ENCODE measurements around the gene KCNK17.
"Not testable (repeated sequence)": the region's sequence is repeated elsewhere in the genome, so short reads cannot be mapped to it uniquely, and the experiment has no call there.

The KCNK17 gene

DNA sequence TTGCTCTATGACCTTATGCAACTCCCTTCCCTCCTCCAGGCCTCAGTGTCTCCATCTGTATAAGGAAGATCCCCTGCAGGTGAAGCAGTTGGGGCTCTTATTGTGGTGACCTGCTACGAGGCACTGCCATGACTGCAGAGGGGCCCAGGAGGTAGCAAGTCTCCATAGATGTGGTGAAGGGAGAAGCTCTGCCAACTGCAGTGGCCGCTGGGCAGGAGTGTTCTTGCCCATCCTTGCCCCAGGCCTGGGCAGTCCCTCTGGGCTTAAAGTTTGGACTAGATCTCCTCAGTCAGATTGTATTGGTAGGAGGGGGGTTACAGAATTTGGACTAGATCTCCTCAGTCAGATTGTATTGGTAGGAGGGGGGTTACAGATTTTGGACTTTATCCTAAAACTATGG lies 12.2 kb downstream of the KCNK17 start:
- DNase-seq (ENCODE audit: low read depth in 2 of 2), result no peak

GRCh38 chr6:39301606-39302005 lies 12.6 kb downstream of the KCNK17 start:
- DNase-seq (ENCODE audit: low read depth in 2 of 2), result no peak

DNA sequence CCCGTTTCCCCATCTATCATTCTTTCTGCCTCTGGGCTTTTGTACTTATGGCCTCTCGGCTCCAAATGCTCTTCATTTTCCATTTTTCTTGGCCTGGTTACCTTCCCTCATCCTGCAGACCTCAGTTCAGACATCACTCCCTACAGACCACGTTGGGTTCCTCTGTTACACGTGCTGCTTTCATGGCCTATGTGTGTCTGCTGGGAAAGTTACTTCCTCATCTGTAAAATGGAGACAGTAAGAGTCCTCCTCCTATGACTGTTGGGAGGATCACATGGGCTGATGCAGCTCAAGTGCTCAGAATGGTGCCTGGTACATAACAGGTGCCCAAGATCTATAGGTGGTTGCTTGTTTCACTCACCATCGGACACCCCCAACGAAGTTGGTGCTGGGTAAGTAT lies 13.5 kb downstream of the KCNK17 start:
- DNase-seq (ENCODE audit: low read depth in 2 of 2), result no peak

GRCh38 chr6:39298061-39298460 lies 16.2 kb downstream of the KCNK17 start:
- DNase-seq (ENCODE audit: low read depth in 2 of 2), result no peak

- DNase-seq (ENCODE audit: low read depth in 2 of 2), result no peak
Observed at GRCh38 chr6:39296745-39297640, 17.2 kb downstream of the KCNK17 start.

DNA sequence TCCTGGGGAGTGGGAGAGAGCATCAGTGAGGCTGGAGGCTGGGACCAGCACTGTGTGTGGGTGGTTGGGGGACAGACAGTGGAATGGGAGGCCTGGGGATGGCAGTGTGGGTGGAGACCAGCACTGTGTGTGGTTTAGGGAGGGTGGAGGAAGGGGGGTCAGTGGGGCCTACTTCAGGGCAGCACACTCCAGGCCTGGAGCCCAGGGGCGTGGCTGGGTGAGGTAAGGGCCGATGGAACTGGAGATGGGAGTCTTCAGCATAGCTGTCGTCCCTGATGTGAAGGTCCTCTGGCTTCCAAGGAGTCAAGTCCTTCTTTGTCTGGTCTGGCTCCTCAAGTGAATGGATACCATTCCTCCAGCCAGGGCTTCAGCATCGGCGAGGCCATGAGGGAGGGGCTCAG lies 18.6 kb downstream of the KCNK17 start:
- DNase-seq (ENCODE audit: low read depth in 2 of 2), result no peak

DNA sequence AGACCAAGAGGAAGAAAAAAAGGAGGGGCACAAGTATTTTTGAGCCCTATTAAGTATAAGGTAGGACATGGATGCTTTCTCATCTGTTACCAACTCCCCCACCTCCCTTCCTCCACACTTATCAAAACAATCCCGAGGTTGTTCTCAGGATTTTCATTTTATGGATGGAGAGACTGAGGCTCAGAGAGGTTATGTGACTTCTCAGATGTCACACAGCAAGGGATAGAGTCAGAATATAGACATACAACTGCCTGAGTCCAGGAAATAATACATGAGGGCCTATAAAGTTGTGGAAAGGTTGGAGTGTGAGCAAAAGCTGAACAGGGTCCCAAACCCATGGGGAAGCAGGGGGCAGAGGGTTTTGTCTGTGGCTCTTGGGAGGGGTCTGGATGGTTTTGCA lies 19.3 kb downstream of the KCNK17 start:
- DNase-seq (ENCODE audit: low read depth in 2 of 2), result no peak

- DNase-seq (ENCODE audit: low read depth in 2 of 2), result no peak
Observed at GRCh38 chr6:39294133-39294532, 20.1 kb downstream of the KCNK17 start.

DNA sequence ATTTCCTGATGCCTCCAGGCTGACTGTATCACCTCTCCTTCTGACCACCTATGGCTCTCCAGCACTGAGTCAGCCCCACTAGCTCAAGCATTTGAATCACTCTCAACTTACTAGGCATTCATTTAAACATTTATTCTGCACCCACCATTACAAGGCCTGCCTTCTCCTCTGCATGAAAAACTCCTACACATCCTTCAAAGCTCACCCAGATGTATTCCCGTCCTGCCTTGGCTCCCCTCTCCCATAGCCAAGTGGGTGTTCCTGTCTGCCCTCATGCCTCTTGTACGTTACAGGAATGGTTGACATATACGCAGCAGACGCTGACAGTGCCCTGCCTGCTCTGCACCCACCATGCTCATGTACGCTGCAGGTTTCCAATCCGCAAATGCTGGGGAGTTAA lies 21.6 kb downstream of the KCNK17 start:
- DNase-seq (ENCODE audit: low read depth in 2 of 2), result no peak

DNA sequence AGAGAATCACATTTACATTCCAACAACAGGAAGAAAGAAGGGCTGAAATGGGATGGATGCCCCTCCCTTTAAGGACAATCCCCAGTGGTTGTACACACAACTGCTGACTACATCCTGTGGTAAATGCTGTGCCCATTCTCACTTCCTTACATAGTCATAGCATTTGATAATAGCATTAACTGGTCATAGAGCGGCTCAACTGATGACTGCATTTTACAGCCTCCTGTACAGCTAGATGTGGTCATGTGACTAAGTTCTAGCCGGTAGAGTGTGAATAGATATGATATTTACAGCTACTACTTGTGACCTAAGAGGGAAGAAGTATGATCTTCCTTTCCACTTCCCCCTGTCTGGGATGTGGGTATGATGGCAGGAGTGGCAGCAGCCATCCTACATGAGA lies 24.7 kb downstream of the KCNK17 start:
- DNase-seq (ENCODE audit: low read depth in 2 of 2), result no peak

GRCh38 chr6:39287601-39288000 lies 26.6 kb downstream of the KCNK17 start:
- no peak for DNase-seq (ENCODE audit: low read depth in 2 of 2)

- DNase-seq (ENCODE audit: low read depth in 2 of 2), result not testable (repeated sequence)
Observed at GRCh38 chr6:39286596-39286995, 27.6 kb downstream of the KCNK17 start.

DNA sequence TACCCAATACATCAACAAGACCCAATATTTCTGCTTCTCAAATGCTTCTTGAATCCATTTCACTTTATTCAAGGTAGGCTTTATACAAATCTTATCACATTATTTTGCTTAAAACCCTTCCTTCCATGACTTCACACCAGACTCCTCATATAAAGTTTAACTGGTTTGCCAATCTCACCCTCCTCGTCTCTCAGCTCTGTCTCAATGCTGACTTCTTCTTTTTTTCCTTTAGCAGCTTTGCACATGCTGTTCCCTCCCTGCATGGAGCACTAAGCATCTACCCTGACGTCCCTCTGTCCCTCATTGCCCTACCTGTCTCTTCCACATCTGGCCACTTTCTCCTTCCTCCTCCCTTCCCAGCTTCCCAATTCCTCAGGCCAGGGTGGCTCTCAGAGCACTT lies 31.4 kb downstream of the KCNK17 start:
- no peak for DNase-seq (ENCODE audit: low read depth in 2 of 2)

DNA sequence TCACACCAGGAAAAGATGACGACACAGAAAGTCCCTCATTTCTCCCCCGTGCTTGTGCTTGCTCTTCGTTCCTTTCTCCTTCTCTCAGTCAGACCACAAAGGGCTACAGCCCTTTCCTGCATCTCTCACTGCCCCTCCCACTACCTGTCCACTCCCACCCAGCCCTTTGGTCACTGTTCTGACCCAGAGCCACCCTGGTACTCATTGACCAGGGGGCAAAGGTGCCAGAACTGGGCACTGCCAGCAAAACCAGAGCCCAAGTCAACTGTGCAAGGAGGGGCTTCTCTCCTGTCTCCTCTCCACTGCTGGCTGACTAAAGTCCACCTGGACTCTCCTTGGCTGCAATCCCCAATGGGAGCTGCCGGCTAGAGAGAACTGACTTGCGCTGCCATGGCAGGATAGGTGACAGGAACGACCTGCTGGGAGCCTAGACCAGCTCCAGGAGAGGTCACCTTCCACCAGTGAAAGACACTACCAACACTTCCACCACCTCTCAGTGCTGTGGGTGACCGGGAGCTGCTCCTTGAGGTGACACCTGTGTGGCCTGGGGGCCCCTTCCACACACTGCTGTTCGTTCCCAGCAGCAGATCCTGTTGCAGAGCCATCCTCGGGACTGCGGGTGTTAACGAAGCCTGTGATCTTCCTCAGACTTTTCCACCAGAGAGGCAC lies 32.8 kb downstream of the KCNK17 start:
- no peak for DNase-seq (ENCODE audit: low read depth in 2 of 2)

DNA sequence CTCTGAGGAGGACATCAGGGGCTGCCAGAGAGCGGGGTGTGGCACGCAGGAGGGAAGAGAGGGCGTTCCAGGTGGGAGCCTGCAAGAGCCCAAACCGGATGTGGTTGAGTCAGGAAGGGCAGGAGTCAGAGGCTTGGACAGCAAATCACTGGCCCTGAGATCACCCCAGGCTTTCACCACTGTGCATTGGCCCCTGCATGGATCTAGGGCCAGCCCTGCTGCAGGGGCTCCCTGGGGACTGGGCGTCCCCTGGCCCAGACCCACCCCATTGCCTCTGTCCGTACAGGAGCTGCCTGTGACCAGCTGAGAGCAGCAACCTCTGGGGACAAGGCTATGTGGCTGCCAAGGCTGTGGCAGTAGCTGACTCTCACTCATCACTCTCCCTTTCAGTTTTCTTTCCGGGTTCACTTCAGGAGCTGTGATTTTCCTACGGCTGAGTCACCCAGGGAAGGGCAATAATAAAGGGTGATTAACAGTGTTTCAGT lies 33.9 kb downstream of the KCNK17 start:
- no peak for DNase-seq (ENCODE audit: low read depth in 2 of 2)

DNA sequence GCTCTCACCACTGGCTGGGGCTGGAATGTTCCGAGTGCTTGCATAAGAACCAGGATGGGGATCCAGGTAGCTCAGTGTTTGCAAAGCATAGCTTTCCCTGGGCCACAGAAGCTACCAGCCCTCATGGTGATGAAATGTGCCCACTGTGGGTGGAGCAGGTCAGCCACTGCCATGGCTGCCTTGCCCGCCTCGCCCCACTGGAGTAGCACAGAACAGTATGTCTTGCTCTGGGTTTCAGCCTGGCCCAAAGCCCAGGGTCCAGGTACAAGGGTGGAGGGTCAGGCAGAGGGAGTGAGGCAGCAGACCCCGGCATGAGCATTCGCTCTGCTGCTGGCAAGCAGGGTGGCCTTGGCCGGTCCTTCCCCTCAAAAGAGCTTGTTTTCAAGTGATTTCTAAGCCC lies 34.7 kb downstream of the KCNK17 start:
- DNase-seq (ENCODE audit: low read depth in 2 of 2), result no peak

- DNase-seq (ENCODE audit: low read depth in 2 of 2), result no peak
Observed at GRCh38 chr6:39276379-39276995, 37.7 kb downstream of the KCNK17 start.

DNA sequence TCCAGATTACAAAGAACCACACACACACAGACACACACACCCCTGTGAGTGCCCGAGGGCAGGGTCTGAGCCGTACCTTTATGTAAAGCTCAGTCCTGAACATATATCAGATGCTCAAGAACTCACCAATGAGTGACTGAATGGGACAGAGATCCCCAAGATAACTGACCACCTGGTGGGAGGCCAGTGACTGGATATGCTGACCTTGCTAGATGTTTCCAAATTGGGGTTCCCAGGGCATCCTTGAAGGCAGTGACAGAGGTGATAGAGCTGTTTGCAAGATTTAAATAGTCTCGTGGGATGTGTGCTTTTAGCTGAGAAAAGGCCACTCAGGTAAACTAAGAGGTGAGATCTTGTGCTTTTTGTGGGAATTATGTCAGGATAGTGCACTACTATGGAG lies 39.3 kb downstream of the KCNK17 start:
- no peak for DNase-seq (ENCODE audit: low read depth in 2 of 2)

- DNase-seq (ENCODE audit: low read depth in 2 of 2), result no peak
Observed at GRCh38 chr6:39274471-39274870, 39.7 kb downstream of the KCNK17 start.

GRCh38 chr6:39273406-39273821 lies 40.8 kb downstream of the KCNK17 start:
- DNase-seq (ENCODE audit: low read depth in 2 of 2), result no peak

DNA sequence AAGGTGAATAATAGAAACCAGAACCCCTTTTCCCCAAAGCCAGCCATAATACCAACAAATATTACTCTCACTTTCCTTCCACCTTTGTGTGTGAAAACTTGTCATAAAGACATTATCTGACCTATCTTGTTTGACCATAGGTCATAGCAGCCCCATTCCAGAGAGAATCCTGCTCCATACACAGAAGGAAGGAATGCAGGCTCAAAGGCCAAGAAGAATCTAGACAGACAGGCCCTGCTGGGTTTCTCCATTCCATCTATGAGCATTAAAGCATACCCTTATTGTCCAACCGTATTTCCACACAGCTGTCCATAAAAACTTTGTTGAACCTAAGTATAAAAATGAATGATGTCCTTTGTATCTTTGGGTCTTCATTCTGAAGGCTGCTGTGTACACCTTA lies 44.3 kb downstream of the KCNK17 start:
- DNase-seq (ENCODE audit: low read depth in 2 of 2), result no peak

GRCh38 chr6:39268721-39269120 lies 45.5 kb downstream of the KCNK17 start:
- no peak for DNase-seq (ENCODE audit: low read depth in 2 of 2)

DNA sequence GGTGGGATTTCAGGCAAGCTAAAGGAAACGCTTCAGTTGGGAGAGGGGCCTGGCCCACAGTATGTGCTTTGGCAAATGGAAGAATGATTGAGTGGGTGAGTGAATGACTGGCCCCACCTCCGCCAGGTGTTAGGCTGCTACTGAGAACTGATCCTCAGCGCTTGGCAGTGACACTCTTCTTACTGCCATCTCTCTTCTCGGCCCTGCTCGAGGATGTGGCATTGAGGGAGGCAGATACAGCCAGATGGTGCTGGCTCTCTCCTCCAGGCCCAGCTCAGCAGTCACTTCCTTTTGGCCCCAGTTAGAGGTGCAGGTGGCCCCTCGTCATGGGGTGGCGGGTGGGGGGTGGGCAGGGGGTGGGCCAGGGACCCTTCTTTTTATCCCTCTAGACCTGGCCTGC lies 46.0 kb downstream of the KCNK17 start:
- DNase-seq (ENCODE audit: low read depth in 2 of 2), result no peak

Data from stimulated activated CD8-positive, alpha-beta memory T cell treated with anti-CD3 and anti-CD28 coated beads, Interleukin-2, amount 100 ng/mL, for 1 hour (primary cell).